Activated CD4-positive, alpha-beta T cell treated with anti-CD3 and anti-CD28 coated beads for 24 hours (primary cell): Measurements from ENCODE around the gene ANGPTL4.

Experiments used
- DNase-seq, 2 donors: peaks; one replicate each; pipeline ENCODE4 v3.0.0-alpha.2; 2020; ENCODE audit warnings: low read depth in 2 of 2

Gene ANGPTL4

DNA sequence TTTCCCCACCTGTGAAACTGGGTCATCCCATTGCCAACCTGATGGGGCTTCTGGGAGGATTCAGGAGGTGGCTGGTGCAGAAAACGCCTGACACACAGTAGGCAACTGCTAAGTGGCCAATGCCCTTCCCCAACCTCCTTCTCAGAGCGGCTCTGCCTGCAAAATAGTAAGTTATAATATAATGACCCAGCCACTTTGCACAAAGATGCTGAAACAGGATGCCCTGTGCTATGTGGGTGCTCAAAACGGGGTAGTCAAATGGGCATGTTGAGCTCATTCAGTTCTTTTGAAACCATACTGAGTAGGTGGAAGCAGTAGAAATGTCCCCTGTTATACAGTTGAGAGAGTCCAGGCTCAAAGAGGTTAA is 49.7 kb downstream of the ANGPTL4 start:
- no peak for DNase-seq

DNA sequence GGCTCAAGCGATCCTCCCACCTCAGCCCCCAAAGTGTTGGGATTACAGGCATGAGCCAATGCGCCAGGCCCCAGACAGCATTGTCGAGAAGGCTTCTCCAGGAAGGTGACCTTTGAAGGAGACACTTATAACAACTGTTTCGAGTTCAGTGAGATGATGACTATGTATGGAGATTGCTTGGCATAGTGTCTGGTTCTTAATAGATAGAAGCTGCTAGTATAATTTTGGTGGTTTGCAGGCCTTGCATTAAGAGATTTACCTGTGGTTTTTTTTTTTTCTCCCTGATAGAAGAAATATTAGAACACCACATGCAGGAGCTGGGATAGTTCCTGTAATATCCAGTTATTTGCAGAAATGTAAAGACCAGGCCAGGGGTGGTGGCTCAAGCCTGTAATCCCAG is 52.8 kb downstream of the ANGPTL4 start:
- no peak for DNase-seq

GRCh38 chr19:8421484-8422461 is 57.8 kb downstream of the ANGPTL4 start:
- no peak for DNase-seq

DNA sequence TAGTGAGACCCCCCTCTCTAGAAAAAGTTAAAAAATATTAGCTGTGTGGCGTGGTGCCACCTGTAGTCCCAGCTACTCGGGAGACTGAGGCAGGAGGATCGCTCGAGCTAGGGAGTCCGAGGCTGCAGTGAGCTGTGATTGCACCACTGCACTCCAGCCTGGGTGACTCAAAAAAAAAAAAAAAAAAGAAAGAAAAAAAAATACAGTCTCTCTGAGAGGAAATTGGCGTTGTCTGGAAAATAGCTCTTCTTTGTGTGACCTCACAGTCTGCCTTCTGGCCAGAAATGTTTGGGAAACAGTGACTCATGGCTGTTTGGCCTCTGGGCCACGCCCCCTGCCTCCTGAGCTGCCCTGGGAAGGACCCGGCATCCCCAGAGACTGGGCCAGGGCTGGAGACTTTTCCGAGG is 59.9 kb downstream of the ANGPTL4 start:
- DNase-seq = no peak
